Activated CD4-positive, CD25-positive, alpha-beta regulatory T cell treated with anti-CD3 and anti-CD28 coated beads, Interleukin-2, amount 50 U/mL, for 24 hours (primary cell): ENCODE data around the gene KRTCAP2.
"Not testable (repeated sequence)": the region's sequence is repeated elsewhere in the genome, so short reads cannot be mapped to it uniquely, and the experiment has no call there.

Experiments
- ATAC-seq, 2 donors: fragments of 150-1000 bp; cut with Tn5 transposase; one replicate each; pipeline ENCODE4 v1.10.0; 2021; ENCODE audit warnings: mild to moderate bottlenecking in 1 of 2, moderate library complexity in 1 of 2

Gene KRTCAP2

DNA sequence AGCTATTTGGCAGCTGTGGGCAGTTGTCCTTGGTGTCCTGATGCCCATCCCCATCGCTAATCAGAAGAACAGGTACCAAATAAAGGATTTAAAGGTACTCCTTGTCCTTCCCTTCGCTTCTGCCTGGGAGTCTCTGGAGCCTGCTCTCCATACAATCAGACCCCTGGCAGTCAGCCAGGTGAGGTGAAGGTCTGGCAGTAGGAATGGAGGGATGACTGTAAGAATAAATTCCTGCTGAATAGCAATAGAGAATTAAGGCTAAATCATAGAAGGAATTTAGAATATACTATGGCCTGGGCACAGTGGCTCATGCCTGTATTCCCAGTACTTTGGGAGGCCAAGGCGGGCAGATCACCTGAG lies 25.4 kb upstream of the KRTCAP2 start:
- ATAC-seq, result no peak

DNA sequence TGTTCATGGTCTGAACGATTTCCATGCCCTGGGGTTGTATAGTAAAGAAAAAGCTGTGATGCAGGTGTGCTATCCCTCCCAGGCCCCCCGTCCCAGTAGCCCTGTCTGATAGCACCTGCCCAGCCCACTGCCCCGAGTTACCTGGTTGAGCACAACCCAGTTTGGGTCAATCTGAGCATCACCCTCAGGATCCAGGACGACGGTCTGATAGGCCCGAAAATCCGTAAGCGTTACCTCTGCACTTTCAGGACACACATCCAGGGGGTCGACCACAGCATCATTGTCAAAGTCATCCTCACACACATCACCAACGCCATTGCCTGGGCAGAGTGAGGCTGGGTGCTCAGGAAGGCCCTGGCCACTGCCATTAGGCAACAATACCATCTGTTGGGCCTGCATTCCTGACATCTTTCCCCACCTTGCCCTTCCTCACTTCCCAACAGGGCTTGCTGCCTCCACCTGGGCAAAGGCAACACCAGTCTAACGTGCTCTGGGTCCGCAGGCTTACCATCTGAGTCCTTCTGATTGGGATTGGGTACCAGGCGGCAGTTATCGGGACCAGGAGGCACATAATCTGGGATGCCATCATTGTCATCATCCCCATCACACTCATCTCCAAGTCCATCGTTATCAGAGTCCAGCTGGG lies 24.9 kb upstream of the KRTCAP2 start:
- ATAC-seq, result no peak

DNA sequence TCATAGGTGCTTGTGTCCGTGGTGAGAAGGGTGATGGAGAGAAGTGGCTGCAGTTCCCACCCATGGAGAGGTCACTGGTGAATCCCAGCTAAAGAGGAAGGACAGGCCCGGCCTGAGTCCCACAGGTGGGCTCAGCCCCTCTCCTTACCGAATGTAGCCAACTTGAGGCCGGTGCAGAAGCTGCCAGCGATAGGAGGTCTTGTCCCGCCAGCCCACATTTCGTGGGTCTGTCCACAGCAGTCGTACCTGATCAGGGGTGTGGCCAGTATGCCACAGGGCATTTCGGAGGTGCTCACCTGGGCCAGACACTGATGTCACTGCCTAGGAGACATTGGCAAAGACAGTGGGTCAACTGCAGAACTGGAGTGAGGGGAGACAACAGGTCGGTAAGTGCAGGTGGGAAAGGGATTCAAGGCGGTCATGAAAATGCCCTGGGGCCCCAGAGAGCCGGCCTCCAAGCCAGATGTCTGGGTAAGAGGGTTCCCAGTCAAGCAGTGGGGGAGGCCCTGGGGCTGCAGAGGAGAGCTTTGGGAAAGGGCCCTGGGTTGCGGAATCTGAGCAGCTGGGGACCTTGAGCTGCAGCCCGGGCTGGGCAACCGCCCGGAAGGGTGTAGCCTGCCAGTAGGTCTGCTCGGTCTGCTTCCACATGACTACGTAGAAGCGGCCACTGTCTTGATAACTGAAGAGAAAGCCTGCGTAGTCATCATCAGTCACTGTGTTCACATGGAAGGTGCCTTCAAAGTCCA lies 24.0 kb upstream of the KRTCAP2 start:
- no peak for ATAC-seq

DNA sequence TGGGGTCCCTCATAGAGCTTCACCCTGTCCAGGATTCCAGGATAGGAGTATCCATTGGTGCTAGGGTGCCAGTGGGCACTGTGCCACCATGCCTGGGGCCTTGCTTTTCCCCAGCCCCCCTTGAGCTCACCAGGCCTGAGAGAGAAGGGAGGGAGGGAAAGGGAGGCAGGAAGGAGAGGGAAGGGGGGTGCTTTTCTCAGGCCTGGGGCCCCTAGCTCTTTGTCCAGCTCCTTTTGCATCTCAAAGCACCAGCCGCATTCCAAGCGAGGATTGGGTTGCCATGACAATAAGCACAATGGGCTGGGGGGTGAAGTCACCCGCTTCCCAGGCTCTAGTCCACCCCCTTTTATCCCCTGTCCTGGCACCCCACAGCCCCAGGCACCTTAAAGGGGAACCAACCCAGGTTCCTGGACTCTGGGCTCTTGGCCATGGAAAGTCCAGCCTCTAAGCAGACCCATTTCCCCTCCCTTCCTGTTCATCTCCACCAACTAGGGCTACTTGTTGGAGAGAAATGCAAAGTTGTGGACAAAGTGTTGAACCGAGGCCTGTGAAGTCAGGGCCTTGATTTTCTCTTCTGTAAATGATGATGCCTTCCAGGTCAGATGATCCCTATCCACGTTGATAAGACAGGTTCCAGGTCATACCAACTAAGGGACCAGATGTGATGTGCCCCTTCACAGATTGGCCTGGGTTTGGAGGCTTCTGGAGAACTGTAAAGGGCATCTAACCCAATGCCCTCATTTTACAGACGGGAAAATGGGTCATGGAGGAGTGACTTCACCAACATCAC lies 23.2 kb upstream of the KRTCAP2 start:
- ATAC-seq, result no peak

DNA sequence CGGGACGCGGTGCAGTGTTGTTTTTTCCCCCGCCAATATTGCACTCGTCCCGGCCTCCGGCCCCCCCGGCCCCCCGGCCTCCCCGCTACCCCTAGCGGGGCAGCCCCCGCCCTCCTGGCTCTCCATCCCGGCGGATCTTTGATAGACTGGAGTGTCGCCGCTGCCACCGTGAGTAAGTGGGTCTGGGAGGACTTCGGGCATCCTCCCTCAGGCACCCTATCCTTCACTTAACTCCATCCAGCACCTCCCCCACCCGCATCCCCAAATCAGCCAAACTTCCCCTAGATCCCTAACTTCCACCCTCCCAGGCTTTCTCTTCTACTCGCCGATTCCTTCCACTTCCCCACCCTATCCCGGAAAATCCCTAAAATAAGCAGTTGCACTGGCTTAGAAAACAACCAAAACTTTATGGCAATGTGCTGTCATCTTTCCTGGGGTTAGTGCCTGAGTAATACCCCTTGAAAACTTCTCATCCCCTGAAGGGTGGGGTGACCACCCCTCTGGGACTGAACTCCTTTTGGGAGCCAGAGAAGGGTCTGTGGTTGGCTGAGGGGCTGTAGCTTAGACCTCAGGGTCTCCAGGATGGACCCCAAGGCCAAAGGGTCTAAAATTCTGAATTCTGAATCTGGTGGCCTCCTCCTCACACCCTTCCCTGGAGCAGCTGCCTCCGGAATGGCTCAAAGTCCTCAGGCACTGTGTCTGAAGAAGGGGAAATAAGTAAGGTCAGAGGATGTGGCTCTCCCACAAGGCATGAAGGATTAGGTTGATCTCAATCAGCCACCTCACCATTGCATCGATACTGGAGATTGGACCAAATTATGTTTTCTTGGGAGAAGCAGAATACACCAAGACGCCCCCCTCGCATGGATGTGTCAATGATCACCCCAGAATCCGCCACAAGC lies 22.3 kb upstream of the KRTCAP2 start:
- ATAC-seq, result no peak

DNA sequence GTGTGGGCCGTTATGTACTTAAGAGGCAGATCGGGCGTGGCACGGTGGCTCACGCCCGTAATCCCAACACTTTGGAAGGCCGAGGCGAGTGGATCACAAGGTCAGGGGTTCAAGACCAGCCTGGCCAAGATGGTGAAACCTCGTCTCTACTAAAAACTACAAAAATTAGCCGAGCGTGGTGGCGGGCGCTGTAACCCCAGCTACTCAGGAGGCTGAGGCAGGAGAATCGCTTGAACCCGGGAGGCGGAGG lies 20.8 kb upstream of the KRTCAP2 start:
- not testable (repeated sequence) for ATAC-seq

DNA sequence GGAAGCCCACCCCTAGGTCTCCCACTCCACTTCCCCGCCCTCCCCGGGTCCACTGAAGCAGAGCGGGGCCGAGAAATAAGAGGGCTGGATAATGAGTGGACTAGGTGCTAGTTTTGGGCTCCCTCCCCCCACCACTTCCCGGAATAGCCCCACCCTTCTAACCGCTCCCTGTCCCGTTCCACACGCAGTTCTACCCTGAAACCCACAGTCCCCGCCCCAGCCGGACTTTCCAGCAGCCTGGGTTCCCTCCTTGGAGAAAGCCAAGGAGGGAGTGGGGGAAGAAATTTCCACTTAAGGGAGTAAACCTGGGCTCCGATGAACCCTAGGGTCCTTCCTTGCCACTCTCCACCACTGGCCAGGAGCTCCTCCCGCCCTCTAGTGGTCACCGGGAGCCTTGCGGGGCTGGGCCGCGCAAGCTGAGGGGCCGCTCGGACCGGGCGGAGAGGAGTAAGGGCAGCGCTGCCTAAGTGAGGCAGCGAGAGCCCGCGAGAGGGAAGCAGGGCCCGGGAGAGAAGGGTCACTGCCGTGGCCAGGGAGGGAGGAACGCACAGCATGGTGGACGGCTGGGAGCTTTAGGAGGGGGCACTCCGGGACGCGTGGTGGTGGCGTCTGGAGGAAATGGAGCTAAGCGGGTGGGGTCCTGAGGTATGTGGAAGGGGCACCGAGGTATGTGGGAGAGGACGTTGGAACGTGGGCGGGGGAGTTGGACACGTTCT lies 20.3 kb upstream of the KRTCAP2 start:
- ATAC-seq, result peak; percentile 48 to 62

DNA sequence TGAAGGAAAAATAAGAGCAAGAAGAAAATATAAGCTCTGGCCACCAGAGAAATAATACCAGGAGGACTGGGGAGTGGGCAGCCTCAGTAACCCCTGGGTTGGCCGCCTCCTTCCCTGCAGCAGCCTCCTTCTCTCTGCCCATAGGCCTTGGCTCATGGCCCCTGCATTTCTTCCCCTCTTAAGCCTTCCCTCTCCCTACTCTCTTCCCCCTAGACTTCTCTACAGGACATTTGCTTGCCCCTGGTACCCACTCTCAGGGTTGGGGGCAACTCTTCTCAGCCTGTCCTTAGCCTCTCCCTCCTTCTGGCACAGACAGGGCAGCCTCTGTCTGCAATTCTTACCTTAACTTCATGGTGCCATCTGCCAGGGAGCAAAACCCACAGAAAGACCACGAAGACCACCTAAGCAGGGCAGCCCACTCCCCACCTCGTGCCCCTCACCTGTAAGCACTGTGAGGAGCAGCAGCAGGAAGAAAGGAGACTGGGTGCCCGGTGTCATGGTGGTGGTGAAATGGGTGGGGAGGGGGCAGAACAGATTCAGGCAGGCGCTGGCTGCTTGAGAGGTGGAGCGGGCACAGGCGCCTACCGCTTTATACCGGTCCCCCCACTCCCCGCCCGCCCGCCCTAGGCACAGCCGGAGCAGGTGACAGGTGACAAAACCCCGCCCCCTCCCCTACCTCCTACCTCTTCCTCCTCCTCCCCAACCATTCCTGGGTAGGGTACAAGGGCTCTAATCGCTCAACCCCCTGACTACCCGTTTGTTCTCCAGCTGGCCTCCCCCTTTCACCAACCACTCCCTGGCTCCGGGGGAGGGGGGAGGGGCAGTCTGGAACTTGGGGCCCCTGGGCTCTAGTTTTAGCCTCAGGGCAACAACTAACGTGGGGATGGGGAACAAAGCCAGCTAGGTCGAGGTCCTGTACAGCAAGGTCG lies 19.5 kb upstream of the KRTCAP2 start:
- no peak for ATAC-seq

DNA sequence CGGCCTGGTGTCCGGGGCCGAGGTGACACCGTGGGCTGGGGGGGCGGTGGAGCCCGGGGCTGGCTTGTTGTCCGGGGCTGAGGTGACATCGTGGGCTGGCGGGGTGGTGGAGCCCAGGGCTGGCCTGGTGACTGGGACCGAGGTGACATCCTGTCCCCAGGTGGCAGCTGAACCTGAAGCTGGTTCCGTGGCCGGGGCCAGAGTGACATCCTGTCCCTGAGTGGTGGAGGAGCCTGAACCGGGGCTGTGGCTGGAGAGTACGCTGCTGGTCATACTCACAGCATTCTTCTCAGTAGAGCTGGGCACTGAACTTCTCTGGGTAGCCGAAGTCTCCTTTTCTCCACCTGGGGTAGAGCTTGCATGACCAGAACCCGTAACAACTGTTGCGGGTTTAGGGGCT lies 18.8 kb upstream of the KRTCAP2 start:
- ATAC-seq, result no peak

DNA sequence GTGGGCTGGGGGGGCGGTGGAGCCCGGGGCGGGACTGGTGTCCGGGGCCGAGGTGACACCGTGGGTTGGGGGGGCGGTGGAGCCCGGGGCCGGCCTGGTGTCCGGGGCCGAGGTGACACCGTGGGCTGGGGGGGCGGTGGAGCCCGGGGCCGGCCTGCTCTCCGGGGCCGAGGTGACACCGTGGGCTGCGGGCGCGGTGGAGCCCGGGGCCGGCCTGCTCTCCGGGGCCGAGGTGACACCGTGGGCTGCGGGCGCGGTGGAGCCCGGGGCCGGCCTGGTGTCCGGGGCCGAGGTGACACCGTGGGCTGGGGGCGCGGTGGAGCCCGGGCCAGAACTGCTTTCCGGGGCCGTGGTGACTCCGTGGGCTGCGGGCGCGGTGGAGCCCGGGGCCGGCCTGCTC lies 16.8 kb upstream of the KRTCAP2 start:
- ATAC-seq, result not testable (repeated sequence)

DNA sequence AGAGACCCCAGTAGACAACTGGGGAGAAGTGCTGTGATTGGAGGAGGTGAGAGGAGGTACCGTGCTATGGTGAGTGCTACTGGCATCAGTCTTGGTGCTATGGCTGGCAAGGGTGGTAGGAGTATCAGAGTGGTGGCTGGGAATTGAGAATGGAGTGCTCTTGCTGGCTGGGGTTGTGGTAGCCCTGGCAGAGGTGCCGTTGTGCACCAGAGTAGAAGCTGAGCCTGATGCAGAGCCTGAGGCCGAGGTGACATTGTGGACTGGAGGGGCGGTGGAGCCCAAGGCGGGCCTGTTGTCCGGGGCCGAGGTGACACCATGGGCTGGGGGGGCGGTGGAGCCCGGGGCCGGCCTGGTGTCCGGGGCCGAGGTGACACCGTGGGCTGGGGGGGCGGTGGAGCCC lies 15.2 kb upstream of the KRTCAP2 start:
- no peak for ATAC-seq

DNA sequence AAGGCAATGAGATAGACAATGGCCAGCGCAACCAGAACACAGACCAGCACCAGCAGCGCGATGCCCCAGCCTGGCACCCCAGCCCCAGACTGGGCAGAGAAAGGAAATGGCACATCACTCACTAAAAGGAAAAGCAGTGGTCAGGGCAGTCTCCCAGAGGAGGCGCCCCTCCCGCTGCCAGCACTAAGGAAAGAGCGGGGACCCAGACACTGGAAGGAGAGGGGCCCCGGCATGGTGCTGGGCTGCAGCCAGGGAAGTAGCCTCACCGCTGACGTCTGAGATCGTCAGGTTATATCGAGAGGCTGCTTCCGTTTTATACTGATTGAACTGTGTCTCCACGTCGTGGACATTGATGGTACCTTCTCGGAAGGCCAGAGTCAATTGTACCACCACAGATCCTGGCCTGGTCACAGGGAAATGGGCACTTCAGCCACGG lies 14.4 kb upstream of the KRTCAP2 start:
- ATAC-seq, result no peak

DNA sequence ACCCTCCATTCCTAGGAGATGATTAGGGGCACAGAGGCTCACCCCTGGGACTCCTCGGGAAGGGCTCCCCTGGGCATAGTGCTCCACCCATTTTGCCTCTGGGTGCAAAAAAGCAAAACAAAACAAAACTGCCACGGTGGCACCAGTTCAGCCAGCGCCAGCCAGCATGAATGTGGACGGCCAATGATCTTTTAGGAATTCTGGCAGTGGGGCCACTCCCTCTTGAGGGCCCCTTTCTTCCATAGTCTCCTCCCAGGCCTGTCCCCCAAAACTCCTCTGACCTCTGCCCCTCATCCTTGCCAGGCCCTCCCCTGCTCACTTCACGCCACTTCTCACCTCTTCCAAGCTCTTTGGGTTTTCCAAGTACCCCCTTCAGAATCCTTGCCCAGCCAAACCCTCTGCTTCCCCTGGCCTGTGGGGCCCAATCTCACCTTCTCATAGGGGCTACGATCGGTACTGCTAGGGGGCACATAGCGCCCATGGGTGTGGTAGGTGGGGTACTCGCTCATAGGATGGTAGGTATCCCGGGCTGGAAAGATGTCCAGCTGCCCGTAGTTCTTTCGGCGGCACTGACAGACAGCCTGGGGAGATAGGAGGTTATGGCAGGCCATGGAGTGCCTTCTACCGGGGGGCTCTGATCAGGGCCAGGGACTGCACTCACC lies 13.8 kb upstream of the KRTCAP2 start:
- no peak for ATAC-seq

DNA sequence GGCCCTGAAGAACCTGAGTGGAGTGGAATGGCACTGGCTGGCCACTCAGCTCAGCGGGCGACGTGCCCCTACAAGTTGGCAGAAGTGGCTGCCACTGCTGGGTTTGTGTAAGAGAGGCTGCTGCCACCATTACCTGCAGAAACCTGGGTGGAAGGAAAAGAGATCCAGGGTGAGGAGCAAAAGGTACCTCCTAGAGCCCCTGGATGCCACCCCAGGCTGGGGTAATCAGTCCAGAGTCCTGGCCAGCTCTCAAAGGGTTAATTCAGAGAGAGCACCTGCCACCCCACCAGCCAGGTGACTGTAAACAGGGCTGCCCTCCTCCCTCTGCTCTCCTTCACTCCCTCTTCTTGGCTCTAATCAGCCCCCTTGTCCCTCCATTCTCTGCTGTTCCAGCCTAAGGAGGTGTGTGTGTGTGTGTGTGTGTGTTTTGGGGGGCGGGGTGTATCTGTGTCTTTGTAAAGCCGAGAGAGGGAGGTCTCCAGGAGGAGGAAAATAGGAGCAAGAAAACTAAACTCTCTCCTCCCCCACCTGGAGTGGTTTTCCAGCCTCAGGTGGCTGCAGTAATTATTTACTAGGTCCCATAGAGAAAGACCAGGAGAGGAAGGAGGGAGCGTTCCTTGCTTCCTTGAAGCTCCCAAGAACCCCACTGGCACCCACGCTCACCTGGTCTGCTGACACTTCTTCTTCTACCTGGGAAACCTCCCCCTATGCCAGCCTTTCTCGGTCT lies 13.1 kb upstream of the KRTCAP2 start:
- ATAC-seq, result no peak

DNA sequence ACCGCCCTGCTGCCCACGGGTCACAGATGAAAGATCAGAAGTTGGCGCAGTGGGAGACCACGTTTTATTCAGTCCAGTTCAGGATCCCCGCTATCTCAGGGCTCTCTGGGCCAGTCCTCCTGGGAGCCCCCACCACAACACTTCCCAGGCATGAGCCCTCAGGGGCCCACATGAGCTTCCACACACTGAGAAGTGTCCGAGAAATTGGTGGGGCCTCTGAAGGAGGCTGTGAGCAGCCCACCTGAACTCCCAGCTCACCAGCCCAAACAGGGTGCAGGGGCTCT lies 12.6 kb upstream of the KRTCAP2 start:
- ATAC-seq, result no peak

DNA sequence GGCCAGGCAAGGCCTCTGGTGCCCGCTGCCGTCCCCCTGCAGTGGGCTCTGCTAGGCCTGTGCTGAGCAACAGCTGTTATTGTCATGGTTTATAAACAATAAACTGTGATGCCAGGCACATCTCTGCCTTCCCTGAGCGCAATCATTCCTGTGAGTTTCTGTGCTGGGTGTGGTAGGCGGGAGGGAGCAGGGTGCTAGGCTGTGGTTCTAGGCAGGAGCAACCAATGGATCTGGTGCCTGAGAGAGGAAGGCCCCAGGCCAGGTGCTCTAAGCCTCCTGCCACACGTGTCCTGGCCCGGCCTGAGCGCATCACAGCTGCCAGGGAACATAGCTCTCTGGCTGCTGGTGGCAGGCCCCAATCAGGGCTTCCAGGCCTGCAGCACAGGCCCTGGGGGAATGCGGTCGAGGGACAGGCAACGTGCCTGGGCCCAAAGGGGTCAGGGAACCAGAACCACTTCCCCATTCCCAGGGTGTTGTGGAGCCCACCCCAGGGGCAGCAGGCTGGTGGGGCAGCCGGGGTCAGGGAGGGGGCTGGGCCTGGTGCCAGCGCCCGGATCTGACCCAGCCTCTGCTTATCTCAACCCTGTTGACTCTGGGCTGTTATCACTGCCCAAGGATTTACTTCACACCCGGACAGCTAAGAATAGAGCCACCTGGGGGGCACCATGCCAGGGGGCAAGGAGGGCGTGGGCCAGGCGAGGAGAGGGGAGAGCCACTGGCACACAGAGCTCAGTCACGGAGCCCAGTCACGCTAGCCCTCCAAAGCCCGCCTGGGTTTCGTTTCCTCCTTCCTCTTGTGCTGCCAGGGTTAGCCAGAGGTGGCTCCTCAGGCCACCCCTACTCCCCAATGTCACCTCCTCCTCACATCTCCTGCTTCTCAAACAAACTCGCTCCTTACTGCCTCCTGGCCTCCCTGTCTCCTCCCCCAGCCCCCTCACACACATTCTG lies 12.0 kb upstream of the KRTCAP2 start:
- peak in 1 of 2 donors; percentile 48 for ATAC-seq

DNA sequence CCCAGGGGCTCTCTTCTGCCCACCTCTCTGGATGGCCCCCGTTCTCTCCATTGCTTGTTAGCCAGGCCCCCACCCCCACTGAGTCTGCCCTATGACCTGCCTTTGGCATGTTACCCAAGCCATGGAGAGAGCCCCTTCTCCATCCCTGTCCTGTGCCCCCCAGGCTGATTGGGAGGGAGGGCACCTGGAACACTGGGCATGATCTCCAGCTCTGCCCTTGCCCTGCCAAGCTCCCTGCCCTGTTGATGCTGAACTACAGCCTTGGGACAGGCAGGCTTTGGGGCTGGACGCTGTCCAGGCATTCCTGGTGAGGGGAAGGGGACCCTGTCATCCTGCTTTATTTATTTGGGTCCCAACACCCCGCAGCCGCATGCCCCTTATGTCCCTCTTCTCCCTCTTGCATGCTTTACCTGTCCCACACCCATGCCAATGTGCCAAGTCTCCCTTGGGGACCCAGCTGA lies 11.3 kb upstream of the KRTCAP2 start:
- ATAC-seq, result no peak

DNA sequence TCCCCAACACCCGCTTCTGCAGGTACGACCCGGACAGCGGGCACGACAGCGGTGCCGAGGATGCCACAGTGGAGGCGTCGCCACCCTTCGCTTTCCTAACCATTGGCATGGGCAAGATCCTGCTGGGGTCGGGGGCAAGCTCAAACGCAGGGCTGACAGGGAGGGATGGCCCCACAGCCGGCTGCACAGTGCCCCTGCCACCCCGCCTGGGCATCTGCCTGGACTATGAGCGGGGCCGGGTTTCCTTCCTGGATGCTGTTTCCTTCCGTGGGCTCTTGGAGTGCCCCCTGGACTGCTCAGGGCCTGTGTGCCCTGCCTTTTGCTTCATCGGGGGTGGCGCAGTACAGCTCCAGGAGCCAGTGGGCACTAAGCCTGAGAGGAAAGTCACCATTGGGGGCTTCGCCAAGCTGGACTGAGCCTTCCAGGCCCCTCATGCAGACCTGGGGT lies 10.7 kb upstream of the KRTCAP2 start:
- ATAC-seq, result no peak

DNA sequence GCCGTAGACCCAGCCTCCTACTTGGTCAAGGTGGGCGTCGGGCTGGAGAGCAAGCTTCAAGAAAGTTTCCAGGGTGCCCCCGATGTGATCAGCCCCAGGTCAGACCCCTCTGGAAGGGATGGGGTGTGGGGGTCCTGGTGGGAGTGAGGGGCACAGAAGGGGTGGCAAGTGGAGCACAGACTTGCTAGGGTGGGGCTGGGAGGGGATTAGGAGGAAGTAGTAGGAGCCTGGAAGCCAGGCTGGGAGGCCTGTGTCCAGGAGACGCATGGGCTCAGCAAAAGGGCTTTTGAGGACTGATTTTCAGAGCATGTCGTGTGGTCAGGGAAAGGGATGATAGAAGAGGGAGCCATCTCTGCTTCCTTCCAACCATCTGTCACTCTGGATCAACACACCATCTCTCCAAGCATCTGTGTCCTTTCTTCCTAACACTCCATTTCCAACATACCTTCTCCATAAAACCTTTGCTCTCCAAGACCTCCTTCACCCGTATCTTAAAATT lies 9.0 kb upstream of the KRTCAP2 start:
- no peak for ATAC-seq
